Measurements from ENCODE around the gene NOTCH2NLA. TPM values are rescaled to one million over a fixed set of nuclear protein-coding genes. Genes with fewer than 3 reads are reported as not detected.
"Not testable (repeated sequence)": the region's sequence is repeated elsewhere in the genome, so short reads cannot be mapped to it uniquely, and the experiment has no call there.

NOTCH2NLA gene
- total RNA-seq, 2 donors from 2014 or later: 23.9 to 30.2 TPM

- not testable (repeated sequence) for H3K9ac ChIP-seq (ENCODE audit: extremely low read depth, low read length, poor library complexity, severe bottlenecking); H3K4me1 Mint-ChIP-seq; H3K27me3 Mint-ChIP-seq (ENCODE audit: insufficient read depth); H3K36me3 Mint-ChIP-seq (ENCODE audit: low read depth); H3K4me3 ChIP-seq (ENCODE audit: low read length); H3K9me3 Mint-ChIP-seq; H3K36me3 ChIP-seq (ENCODE audit: control insufficient read depth, insufficient read depth, low read length); H3K4me3 Mint-ChIP-seq; DNase-seq; H3K27ac Mint-ChIP-seq; H3K27me3 ChIP-seq (ENCODE audit: control insufficient read depth, insufficient read depth, low read length, poor library complexity, severe bottlenecking); H3K27ac ChIP-seq (ENCODE audit: low read depth, low read length); H3K9me3 ChIP-seq (ENCODE audit: control insufficient read depth, low read length); H3K4me1 ChIP-seq (ENCODE audit: control insufficient read depth, insufficient read depth, low read length)
- no CpG with 5 or more reads among the region's 5 CpGs for WGBS, 2 experiments (ENCODE audit: insufficient coverage in 1 of 2, insufficient read length in 1 of 2)
These were observed 54.3 kb downstream of the NOTCH2NLA start for GRCh38 chr1:146174531-146174930.

- H3K4me3 ChIP-seq (ENCODE audit: low read length); H3K9me3 ChIP-seq (ENCODE audit: control insufficient read depth, low read length); H3K36me3 Mint-ChIP-seq (ENCODE audit: low read depth); H3K4me3 Mint-ChIP-seq; H3K27me3 ChIP-seq (ENCODE audit: control insufficient read depth, insufficient read depth, low read length, poor library complexity, severe bottlenecking); H3K27ac Mint-ChIP-seq; H3K9me3 Mint-ChIP-seq; H3K9ac ChIP-seq (ENCODE audit: extremely low read depth, low read length, poor library complexity, severe bottlenecking); H3K27me3 Mint-ChIP-seq (ENCODE audit: insufficient read depth); H3K4me1 Mint-ChIP-seq; H3K4me1 ChIP-seq (ENCODE audit: control insufficient read depth, insufficient read depth, low read length); H3K27ac ChIP-seq (ENCODE audit: low read depth, low read length); DNase-seq; H3K36me3 ChIP-seq (ENCODE audit: control insufficient read depth, insufficient read depth, low read length): not testable (repeated sequence)
- no CpG with 5 or more reads among the region's 1 CpG for WGBS, 2 experiments (ENCODE audit: insufficient coverage in 1 of 2, insufficient read length in 1 of 2)
These were observed 61.1 kb downstream of the NOTCH2NLA start for GRCh38 chr1:146167740-146168139.

GRCh38 chr1:146167273-146167672, 61.5 kb downstream of the NOTCH2NLA start:
- DNase-seq; H3K9me3 Mint-ChIP-seq; H3K9me3 ChIP-seq (ENCODE audit: control insufficient read depth, low read length); H3K9ac ChIP-seq (ENCODE audit: extremely low read depth, low read length, poor library complexity, severe bottlenecking); H3K27ac ChIP-seq (ENCODE audit: low read depth, low read length); H3K4me1 Mint-ChIP-seq; H3K27me3 Mint-ChIP-seq (ENCODE audit: insufficient read depth); H3K4me3 Mint-ChIP-seq; H3K36me3 Mint-ChIP-seq (ENCODE audit: low read depth); H3K27me3 ChIP-seq (ENCODE audit: control insufficient read depth, insufficient read depth, low read length, poor library complexity, severe bottlenecking); H3K4me1 ChIP-seq (ENCODE audit: control insufficient read depth, insufficient read depth, low read length); H3K4me3 ChIP-seq (ENCODE audit: low read length); H3K27ac Mint-ChIP-seq; H3K36me3 ChIP-seq (ENCODE audit: control insufficient read depth, insufficient read depth, low read length): not testable (repeated sequence)
- WGBS, 2 experiments (ENCODE audit: insufficient coverage in 1 of 2, insufficient read length in 1 of 2): no CpG with 5 or more reads among the region's 1 CpG

- 84% methylated on average over 2 of the region's 7 CpGs; no CpG with 5 or more reads in 1 of the 2 experiments for WGBS, 2 experiments (ENCODE audit: insufficient coverage in 1 of 2, insufficient read length in 1 of 2)
- H3K4me3 ChIP-seq (ENCODE audit: low read length): not testable (repeated sequence)
These were observed 84.4 kb downstream of the NOTCH2NLA start, which contains the start of gene NBPF10 for GRCh38 chr1:146144465-146144864. NBPF10 (minus strand) TSS chr1:146144804; CDS start chr1:146144769, 35 bp downstream.

More at GRCh38 chr1:146144465-146144864, 84.4 kb downstream of the NOTCH2NLA start, which contains the start of gene NBPF10:
- DNase-seq; H3K9me3 ChIP-seq (ENCODE audit: control insufficient read depth, low read length); H3K9me3 Mint-ChIP-seq; H3K4me1 Mint-ChIP-seq; H3K4me1 ChIP-seq (ENCODE audit: control insufficient read depth, insufficient read depth, low read length); H3K4me3 Mint-ChIP-seq; H3K36me3 Mint-ChIP-seq (ENCODE audit: low read depth); H3K27ac Mint-ChIP-seq; H3K27me3 ChIP-seq (ENCODE audit: control insufficient read depth, insufficient read depth, low read length, poor library complexity, severe bottlenecking); H3K9ac ChIP-seq (ENCODE audit: extremely low read depth, low read length, poor library complexity, severe bottlenecking); H3K27me3 Mint-ChIP-seq (ENCODE audit: insufficient read depth); H3K36me3 ChIP-seq (ENCODE audit: control insufficient read depth, insufficient read depth, low read length); H3K27ac ChIP-seq (ENCODE audit: low read depth, low read length): not testable (repeated sequence)
- TF ChIP-seq CTCF (conservative IDR thresholded peaks at IDR 0.05): peak; percentile 42

Other genes starting within 250 kb of the NOTCH2NLA start
- 10 to 100 TPM in 1 of 2 donors, 1 to 10 TPM in 1; 9.9 to 12.2 TPM for gene TXNIP, start 232.4 kb downstream of the NOTCH2NLA start, total RNA-seq
- gene HJV, start 207.3 kb downstream of the NOTCH2NLA start, total RNA-seq: under 1 TPM; 0.13 to 0.15 TPM
- 1 to 10 TPM; 1.8 TPM for gene NBPF10, start 84.2 kb downstream of the NOTCH2NLA start, total RNA-seq